DOHH2 (cell line): ENCODE data around the gene PPHLN1.

ENCODE experiments used
- CTCF ChIP-seq: fragments of 200-600 bp; sonication (generic); IDR thresholded peaks from one replicate; pipeline ENCODE4 v1.5.1; 2014; ENCODE audit warnings: antibody characterized with exemption, mild to moderate bottlenecking, low read depth, low read length; ENCODE audit not compliant: poor library complexity, severe bottlenecking
- EZH2phosphoT487 ChIP-seq: fragments of 200-600 bp; sonication (generic); IDR thresholded peaks from 2 replicates; pipeline ENCODE4 v1.6.1; 2017; ENCODE audit warnings: borderline replicate concordance, mild to moderate bottlenecking, antibody characterized with exemption, low read length, moderate library complexity, mixed read lengths

DNA sequence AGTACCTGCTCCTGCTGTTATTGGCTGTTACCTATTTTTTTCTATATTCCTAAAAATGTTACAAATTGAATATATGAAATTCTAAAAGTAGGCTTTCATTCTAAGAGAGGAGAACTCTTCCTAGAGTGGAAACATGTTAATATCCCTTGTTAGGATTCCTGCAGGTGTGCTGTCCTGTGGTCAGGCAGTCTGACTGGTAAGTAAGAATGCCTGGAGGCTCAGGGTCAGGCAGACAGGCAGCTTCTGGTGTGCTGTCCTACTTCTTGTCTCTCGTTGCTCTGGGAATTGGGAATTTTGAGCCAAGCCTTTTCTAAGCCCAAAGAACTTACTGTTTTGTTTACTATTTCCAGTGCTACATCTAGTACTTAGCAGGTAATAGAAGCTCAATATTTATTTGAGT, 10.3 kb downstream of the PPHLN1 start:
- TF ChIP-seq CTCF (no peak), EZH2phosphoT487 (no peak)
